Non-pigmented ciliary epithelial cell (primary cell): ENCODE results near the gene KCNJ10.

ENCODE experiments used
- DNase-seq: peaks from one replicate; pipeline ENCODE4 v3.0.0-alpha.2; 2010; ENCODE audit warnings: low read depth

KCNJ10 gene

DNA sequence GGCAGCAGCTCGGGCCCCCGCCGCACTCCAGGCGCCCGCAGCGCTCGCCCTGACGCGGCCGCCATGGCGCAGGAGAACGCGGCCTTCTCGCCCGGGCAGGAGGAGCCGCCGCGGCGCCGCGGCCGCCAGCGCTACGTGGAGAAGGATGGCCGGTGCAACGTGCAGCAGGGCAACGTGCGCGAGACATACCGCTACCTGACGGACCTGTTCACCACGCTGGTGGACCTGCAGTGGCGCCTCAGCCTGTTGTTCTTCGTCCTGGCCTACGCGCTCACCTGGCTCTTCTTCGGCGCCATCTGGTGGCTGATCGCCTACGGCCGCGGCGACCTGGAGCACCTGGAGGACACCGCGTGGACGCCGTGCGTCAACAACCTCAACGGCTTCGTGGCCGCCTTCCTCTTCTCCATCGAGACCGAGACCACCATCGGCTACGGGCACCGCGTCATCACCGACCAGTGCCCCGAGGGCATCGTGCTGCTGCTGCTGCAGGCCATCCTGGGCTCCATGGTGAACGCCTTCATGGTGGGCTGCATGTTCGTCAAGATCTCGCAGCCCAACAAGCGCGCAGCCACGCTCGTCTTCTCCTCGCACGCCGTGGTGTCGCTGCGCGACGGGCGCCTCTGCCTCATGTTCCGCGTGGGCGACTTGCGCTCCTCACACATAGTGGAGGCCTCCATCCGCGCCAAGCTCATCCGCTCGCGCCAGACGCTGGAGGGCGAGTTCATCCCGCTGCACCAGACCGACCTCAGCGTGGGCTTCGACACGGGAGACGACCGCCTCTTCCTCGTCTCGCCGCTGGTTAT lies 14.2 kb upstream of the KCNJ10 start:
- DNase-seq, result no peak

GRCh38 chr1:160082926-160083325 lies 13.0 kb upstream of the KCNJ10 start:
- DNase-seq, result no peak

GRCh38 chr1:160082487-160082886 lies 12.5 kb upstream of the KCNJ10 start:
- DNase-seq, result no peak

DNA sequence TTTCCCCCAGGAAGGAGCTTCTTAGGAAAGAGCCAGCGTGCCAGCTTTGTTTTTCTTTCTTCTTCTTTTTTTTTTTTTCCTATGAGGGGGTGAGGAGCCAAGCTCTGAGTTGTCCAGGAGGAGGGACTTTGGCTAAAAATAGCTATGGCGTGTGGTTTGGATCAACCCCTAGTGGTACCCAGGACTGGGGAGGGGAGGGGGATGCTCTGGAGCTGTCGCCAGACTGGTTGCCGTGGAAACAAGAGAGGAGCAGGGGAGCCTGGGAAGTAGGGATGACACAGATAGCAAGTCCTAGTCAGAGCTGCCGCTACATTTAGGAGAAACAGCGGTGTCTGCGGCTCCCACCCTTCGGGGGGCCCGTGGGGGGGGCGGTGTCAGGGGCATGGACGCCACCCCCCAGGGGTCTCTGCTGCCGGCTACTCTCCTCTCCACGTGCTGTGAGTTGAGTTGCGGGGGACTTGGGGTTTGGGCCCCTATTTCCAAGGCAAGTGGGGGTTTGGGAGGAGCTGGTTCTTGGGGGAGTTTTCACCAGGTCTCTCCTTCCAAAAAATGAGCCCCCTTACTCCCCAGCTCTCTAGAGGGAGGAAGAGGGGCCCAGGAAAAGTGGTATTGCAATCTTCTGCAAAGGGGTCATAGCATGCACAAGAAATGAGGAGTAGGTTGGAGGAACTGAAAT lies 11.4 kb upstream of the KCNJ10 start, which contains the start of gene KCNJ9:
Gene KCNJ9 (plus strand): TSS at position 278 of the 676 bp plus-strand sequence. CDS start 2,493 bp downstream, outside the sequence.
- DNase-seq, result no peak

DNA sequence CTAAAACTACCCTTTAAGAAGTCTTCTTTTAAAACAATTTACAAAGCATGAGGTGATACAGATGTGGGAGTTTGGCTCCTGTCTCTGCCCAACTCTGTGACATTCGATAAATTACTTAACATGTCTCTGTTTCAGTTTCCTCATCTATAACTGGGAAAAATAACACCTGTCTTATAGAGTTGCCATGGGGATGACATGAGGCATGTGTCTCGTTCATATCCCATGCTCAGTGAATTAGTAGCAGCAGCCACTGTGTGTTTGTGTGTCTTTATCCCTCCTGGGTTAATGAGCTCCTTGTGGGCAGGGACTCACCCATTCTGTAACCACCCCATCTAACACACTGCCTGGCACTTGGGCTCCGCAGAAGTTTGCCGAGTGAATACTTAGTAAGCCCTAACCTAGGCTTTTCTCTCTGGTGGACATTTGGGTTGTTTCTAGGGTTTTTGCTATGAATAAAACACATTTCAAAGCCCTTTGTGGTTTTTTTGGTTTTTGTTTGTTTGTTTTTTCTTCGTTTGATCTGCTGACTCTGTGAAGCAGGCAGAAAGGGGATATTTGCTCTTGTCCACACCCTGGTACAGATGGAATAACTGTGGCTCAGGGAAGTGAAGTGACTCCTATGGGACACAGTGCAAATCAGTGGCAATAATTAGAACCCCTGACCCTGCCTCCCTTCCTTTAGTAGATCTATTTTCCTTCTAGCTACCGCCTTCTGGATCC lies 10.6 kb upstream of the KCNJ10 start:
- no peak for DNase-seq

DNA sequence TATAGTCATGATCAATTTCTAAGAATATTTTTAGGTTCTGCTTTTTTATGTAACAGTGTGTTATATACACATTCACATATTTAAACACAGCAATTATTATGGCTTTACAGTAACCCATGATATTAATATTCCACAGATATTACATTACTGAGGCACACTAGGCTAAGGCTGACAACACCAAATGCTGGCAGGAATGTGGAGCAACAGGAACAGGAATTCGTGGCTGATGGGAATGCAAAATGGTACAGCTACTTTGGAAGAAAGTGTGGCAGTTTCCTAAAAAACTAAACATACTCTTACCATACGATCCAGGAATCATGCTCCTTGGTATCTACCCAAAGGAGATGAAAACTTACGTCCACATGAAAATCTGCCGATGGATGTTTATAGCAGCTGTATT lies 9.5 kb upstream of the KCNJ10 start:
- no peak for DNase-seq

DNA sequence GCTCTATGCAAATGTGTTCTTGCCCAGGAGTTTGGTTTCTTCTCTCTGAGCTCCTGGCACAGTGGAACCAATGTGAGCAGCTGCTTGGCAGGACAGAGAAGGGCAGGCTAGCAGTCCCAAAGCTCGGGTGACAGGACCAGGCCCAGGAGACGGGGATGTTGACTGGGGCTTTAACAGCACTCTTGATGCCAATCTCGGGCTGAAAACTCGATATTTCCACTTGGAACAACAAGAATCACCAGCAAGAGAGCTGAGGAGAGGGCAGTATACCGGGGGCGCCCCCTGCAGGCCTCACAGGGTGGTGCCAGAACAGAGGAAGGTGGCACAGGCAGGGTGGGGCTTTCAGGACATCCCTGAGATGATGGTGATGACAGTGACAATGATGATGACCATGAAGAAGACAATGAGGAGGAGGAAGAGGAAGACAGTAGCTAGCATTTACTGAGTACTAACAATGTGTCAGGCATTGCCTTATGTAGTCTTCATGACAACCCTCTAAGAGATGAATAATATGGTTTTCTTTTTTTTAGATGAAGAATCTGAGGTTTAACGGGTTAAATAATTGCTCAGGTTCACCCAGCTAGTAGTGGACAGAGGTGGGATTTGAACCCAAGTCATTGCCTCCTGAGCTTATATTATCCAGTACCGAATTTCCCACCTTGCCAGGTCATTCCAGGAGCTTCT lies 8.7 kb upstream of the KCNJ10 start:
- no peak for DNase-seq

DNA sequence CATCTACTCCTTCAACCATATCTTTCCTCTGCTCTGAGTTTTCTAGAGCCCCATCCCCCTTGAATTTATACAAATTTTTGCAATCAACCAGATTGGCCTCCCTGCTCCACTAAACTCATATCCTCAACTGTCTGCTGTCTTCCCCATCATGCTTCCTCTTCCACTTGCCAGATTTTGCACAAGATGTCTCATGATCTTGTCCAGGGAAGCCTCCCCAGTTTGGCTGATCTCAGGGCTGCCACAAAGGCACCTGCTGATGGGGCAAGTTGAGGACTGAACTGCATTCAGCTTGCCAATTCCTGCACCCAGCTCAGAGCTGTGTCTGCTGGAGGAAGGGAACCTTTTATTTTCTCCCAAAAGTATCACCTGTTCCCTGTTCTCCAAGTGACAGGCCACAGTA lies 7.5 kb upstream of the KCNJ10 start:
- no peak for DNase-seq

- no peak for DNase-seq
Observed at GRCh38 chr1:160076295-160076694, 6.3 kb upstream of the KCNJ10 start.

GRCh38 chr1:160075836-160076235 lies 5.9 kb upstream of the KCNJ10 start:
- no peak for DNase-seq

DNA sequence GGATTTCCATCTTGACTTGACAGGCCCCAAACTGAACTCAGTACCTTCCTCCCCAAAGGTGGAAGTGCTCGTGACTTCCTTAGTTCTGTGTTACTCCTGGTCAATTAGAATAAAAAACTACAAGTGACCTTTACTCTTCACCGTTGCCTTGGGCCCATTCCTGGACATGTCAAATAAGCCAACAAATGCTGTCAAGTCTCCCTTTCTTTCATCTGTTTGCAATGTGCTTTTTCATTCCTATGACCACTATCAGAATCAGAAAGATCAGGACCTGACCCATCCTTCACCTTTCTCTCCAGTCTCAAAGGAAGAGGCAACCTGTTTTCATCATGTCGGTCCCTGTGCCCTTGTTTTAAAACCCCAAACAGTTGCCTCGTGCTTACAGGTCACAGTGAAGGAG lies 4.9 kb upstream of the KCNJ10 start:
- no peak for DNase-seq

- no peak for DNase-seq
Observed at GRCh38 chr1:160071289-160071688, 1.3 kb upstream of the KCNJ10 start.

GRCh38 chr1:160070243-160071163 lies 543 bp upstream of the KCNJ10 start:
- no peak for DNase-seq

DNA sequence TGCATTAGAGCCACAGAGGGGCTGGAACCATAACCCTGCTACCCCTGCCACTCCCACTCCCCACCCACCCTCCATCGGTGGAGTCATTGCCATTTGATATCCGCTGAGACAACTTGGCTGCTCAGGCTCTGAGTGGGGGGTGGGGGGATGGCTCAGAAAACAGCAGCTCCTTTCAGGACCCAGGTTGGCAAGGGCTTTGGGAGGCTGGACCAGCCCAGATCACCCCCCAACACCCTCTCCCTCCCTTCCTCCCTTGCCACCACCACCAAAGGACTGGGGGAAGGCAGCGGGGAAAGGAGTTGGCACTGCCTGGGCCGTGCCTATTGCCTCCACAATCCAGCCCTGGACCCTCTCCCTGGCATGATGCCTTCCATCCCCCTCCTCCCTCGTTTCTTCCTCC lies 1.7 kb downstream of the KCNJ10 start:
- no peak for DNase-seq

DNA sequence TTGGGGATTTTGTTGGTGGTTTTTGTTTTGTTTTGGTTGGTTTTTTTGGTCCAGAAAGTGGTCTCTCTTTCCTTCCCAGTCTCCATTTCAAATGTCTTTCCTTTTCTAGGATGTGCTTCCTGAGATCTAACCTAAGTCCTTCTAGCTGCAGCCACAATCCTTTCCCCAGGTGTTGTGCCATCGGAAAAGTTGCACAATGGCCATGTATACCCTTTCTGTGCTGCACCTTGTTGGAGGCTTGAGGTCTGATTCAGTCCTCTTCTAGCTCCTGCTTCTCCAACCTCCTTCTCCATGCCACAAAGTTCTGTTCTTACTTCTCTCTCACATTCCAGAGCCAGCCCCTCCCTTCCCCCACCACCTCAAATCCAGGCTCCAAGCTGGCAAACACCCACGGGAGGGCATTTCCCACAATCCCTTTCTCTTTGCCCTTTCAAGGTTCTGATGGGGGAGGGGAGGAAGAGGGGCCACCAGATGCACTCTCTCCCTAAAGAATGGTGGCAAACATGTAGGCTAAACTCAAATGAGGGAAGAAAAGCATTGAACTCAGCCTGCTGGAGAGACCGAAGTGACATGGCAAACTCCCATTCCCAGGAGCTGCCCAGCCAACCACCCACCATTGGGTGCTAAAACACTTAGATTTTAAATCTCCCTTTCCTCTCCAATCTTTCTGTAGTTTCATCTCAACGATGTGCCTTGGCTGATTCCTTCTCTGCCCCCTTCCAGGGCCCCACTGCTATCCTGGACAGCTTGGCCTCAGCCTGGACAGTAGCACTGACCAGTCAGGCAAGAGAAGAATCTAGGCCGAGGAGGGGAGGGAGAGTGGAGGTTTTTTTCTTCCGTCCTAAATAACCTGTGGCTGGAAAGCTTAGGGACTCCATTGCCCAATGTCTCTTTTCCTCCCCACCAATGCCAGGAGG lies 2.9 kb downstream of the KCNJ10 start:
- DNase-seq, result no peak

DNA sequence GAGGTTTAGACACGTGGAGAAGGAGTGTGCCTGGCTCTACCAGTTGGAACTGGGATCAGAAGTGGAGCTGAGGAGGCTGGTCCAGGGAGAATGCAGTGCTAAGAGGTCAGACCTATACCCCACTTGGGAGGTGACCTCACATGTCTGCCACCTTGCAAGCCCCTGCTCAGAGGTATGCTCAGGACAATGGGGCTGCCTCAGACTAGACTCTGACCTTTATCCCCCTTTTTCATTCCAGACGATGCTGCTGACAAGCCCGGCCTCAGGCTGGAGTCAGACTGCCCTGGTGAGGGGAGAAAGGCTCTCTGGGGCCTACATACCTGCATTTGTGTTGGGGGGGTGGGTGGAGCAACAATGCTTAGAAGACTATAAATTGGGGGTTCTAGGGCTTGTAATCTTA lies 5.2 kb downstream of the KCNJ10 start:
- DNase-seq, result no peak

GRCh38 chr1:160064164-160064563 lies 5.8 kb downstream of the KCNJ10 start:
- no peak for DNase-seq

- DNase-seq, result no peak
Observed at GRCh38 chr1:160063176-160063575, 6.8 kb downstream of the KCNJ10 start.

DNA sequence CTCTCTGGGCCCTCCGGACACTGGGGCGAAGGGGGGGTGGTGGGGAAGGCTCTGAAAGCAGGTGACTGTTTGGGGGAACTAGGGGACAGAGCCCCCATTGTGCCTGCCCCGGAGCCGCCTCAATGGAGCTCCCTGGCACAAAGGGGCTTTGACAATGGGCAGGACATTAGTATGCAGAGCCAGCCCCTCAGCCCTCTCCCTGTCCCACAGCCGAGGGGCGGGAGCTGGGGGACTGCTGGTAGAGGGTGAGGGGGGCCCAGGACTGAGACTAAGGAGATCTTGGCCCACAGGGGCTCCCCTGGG lies 7.8 kb downstream of the KCNJ10 start:
- DNase-seq, result no peak
